ENCODE data around the gene CLDN7.

CLDN7 gene

GRCh38 chr17:7235693-7236665 is 26.3 kb downstream of the CLDN7 start:
- DNase-seq: no peak

- DNase-seq: peak; percentile 94
These were observed 28.0 kb downstream of the CLDN7 start, which contains the start of gene DVL2 for GRCh38 chr17:7234083-7234951. Gene DVL2, minus strand, starts transcription at chr17:7234517. Its CDS starts 255 bp downstream, at chr17:7234262.

GRCh38 chr17:7233701-7234082 is 28.6 kb downstream of the CLDN7 start:
- DNase-seq: no peak

GRCh38 chr17:7232114-7232513 is 30.2 kb downstream of the CLDN7 start:
- DNase-seq: no peak

- no peak for DNase-seq
These were observed 32.8 kb downstream of the CLDN7 start for GRCh38 chr17:7229504-7229903.

GRCh38 chr17:7228920-7229319 is 33.4 kb downstream of the CLDN7 start:
- DNase-seq: no peak

- DNase-seq: no peak
These were observed 35.3 kb downstream of the CLDN7 start for GRCh38 chr17:7226721-7227710.

- no peak for DNase-seq
These were observed 36.5 kb downstream of the CLDN7 start for GRCh38 chr17:7225711-7226331.

- DNase-seq: no peak
These were observed 37.6 kb downstream of the CLDN7 start for GRCh38 chr17:7224661-7225111.

GRCh38 chr17:7224110-7224509 is 38.2 kb downstream of the CLDN7 start:
- no peak for DNase-seq

- no peak for DNase-seq
These were observed 38.9 kb downstream of the CLDN7 start for GRCh38 chr17:7223375-7223774.

GRCh38 chr17:7222972-7223292 is 39.3 kb downstream of the CLDN7 start:
- no peak for DNase-seq

GRCh38 chr17:7222093-7222971 is 39.9 kb downstream of the CLDN7 start:
- no peak for DNase-seq

GRCh38 chr17:7221278-7222092 is 40.8 kb downstream of the CLDN7 start:
- no peak for DNase-seq

- peak; percentile 60 for DNase-seq
These were observed 41.5 kb downstream of the CLDN7 start for GRCh38 chr17:7220593-7221277.

- peak; percentile 89 for DNase-seq
These were observed 42.3 kb downstream of the CLDN7 start, which contains the start of the genes ACADVL and DLG4 for GRCh38 chr17:7219812-7220592. Gene ACADVL, plus strand, starts transcription at chr17:7219938. Its CDS starts 47 bp downstream, at chr17:7219985. Gene DLG4, minus strand, starts transcription at chr17:7219836.

GRCh38 chr17:7219229-7219811 is 43.0 kb downstream of the CLDN7 start:
- no peak for DNase-seq

- no peak for DNase-seq
These were observed 43.5 kb downstream of the CLDN7 start for GRCh38 chr17:7218758-7219157.

Data from suppressor macrophage treated with lipopolysaccharide for 4 hours (primary cell).